WTC11 (cell line): Measurements from ENCODE around the gene ZNF236. TPM values are rescaled to one million over a fixed set of nuclear protein-coding genes. Genes with fewer than 3 reads are reported as not detected.

Experiments
- ATAC-seq: fragments of 200-7000 bp; cut with Tn5 transposase; 2 replicates; pipeline ENCODE4 v1.10.0; 2021; ENCODE audit warnings: mild to moderate bottlenecking, moderate library complexity
- CTCF ChIA-PET: fragments of 300-600 bp; sonication (Branson Sonifier 250); formaldehyde crosslinking; loops from one replicate; lab custom pipeline; 2021; ENCODE audit warnings: antibody characterized with exemption; lab: Charles Lee
- POLR2A ChIA-PET: fragments of 350-600 bp; sonication (Branson Sonifier 250); formaldehyde crosslinking; loops from one replicate; lab custom pipeline; 2021; ENCODE audit warnings: antibody characterized with exemption; lab: Charles Lee
- DNase-seq: peaks from one replicate; pipeline ENCODE4 v3.0.0; 2021; ENCODE audit warnings: low spot score
- H3K27ac Mint-ChIP-seq: 2 replicates; pipeline ENCODE4 v1.8.0; 2021; ENCODE audit warnings: mixed read lengths
- H3K27me3 Mint-ChIP-seq: 2 replicates; pipeline ENCODE4 v1.8.0; 2021; ENCODE audit warnings: low read depth, mild to moderate bottlenecking, moderate library complexity, mixed read lengths
- H3K36me3 Mint-ChIP-seq: 2 replicates; pipeline ENCODE4 v1.8.0; 2021; ENCODE audit warnings: mixed read lengths
- H3K4me1 Mint-ChIP-seq: 2 replicates; pipeline ENCODE4 v1.8.0; 2022; ENCODE audit warnings: mixed read lengths
- H3K4me3 Mint-ChIP-seq: 2 replicates; pipeline ENCODE4 v1.8.0; 2021; ENCODE audit warnings: mild to moderate bottlenecking, moderate library complexity, mixed read lengths
- H3K9me3 Mint-ChIP-seq: 2 replicates; pipeline ENCODE4 v1.8.0; 2021; ENCODE audit warnings: mixed read lengths
- AFF4 ChIP-seq: sonication (generic); formaldehyde crosslinking; IDR thresholded peaks from 2 replicates; pipeline ENCODE4 v1.8.1; 2023; ENCODE audit warnings: mild to moderate bottlenecking, missing genetic modification reagents, borderline replicate concordance
- ATF2 ChIP-seq: sonication (generic); formaldehyde crosslinking; IDR thresholded peaks from 2 replicates; pipeline ENCODE4 v1.8.1; 2022; ENCODE audit warnings: low read depth, missing genetic modification reagents, borderline replicate concordance
- CDX4 ChIP-seq: fragments of 250-450 bp; sonication (Bioruptor Pico); IDR thresholded peaks from 2 replicates; pipeline ENCODE4 v1.9.0; 2021; ENCODE audit warnings: moderate library complexity, mild to moderate bottlenecking, inconsistent platforms, borderline replicate concordance
- CREB1 ChIP-seq: sonication (generic); formaldehyde crosslinking; IDR thresholded peaks from 2 replicates; pipeline ENCODE4 v1.8.0; 2023; ENCODE audit warnings: mild to moderate bottlenecking, missing genetic modification reagents
- E2F4 ChIP-seq: sonication (generic); formaldehyde crosslinking; IDR thresholded peaks from 2 replicates; pipeline ENCODE4 v1.8.1; 2022; ENCODE audit warnings: low read depth, mild to moderate bottlenecking, moderate library complexity, missing genetic modification reagents, borderline replicate concordance
- GABPB1 ChIP-seq: sonication (generic); formaldehyde crosslinking; IDR thresholded peaks from 2 replicates; pipeline ENCODE4 v1.8.1; 2023; ENCODE audit warnings: mild to moderate bottlenecking, missing genetic modification reagents
- IRF1 ChIP-seq: sonication (generic); formaldehyde crosslinking; IDR thresholded peaks from 2 replicates; pipeline ENCODE4 v1.8.0; 2023; ENCODE audit warnings: missing genetic modification reagents
- JUN ChIP-seq: sonication (generic); formaldehyde crosslinking; IDR thresholded peaks from 2 replicates; pipeline ENCODE4 v1.8.0; 2023; ENCODE audit warnings: mild to moderate bottlenecking, missing genetic modification reagents
- MAX ChIP-seq: sonication (generic); formaldehyde crosslinking; IDR thresholded peaks from 2 replicates; pipeline ENCODE4 v1.8.0; 2022; ENCODE audit warnings: mild to moderate bottlenecking, missing genetic modification reagents
- MLX ChIP-seq: sonication (generic); formaldehyde crosslinking; IDR thresholded peaks from 2 replicates; pipeline ENCODE4 v1.8.1; 2023; ENCODE audit warnings: mild to moderate bottlenecking, missing genetic modification reagents, moderate library complexity
- NFYB ChIP-seq: sonication (generic); formaldehyde crosslinking; conservative IDR thresholded peaks from 2 replicates; pipeline ENCODE4 v1.8.0; 2022; ENCODE audit warnings: low read depth, missing genetic modification reagents
- NR1H2 ChIP-seq: sonication (generic); formaldehyde crosslinking; IDR thresholded peaks from 2 replicates; pipeline ENCODE4 v1.9.0; 2021; ENCODE audit warnings: mild to moderate bottlenecking, moderate library complexity, missing genetic modification reagents
- PREB ChIP-seq: sonication (generic); formaldehyde crosslinking; IDR thresholded peaks from 2 replicates; pipeline ENCODE4 v1.8.1; 2022; ENCODE audit warnings: mild to moderate bottlenecking, missing genetic modification reagents, moderate library complexity, borderline replicate concordance
- PRRX2 ChIP-seq: fragments of 250-450 bp; sonication (Bioruptor Pico); IDR thresholded peaks from 2 replicates; pipeline ENCODE4 v1.8.0; 2021; ENCODE audit warnings: mild to moderate bottlenecking
- SP1 ChIP-seq: sonication (generic); formaldehyde crosslinking; conservative IDR thresholded peaks from 2 replicates; pipeline ENCODE4 v1.8.1; 2022; ENCODE audit warnings: missing genetic modification reagents
- TEAD1 ChIP-seq: sonication (generic); formaldehyde crosslinking; IDR thresholded peaks from 2 replicates; pipeline ENCODE4 v1.8.0; 2022; ENCODE audit warnings: mild to moderate bottlenecking, missing genetic modification reagents
- USF2 ChIP-seq: sonication (generic); formaldehyde crosslinking; IDR thresholded peaks from 2 replicates; pipeline ENCODE4 v1.8.1; 2023; ENCODE audit warnings: mild to moderate bottlenecking, missing genetic modification reagents, moderate library complexity
- ZBTB21 ChIP-seq: sonication (generic); formaldehyde crosslinking; IDR thresholded peaks from 2 replicates; pipeline ENCODE4 v1.8.1; 2023; ENCODE audit warnings: mild to moderate bottlenecking, missing genetic modification reagents, borderline replicate concordance
- ZNF512 ChIP-seq: sonication (generic); formaldehyde crosslinking; IDR thresholded peaks from 2 replicates; pipeline ENCODE4 v1.8.1; 2022; ENCODE audit warnings: missing genetic modification reagents, borderline replicate concordance
- ZNF671 ChIP-seq: fragments of 250-450 bp; sonication (Bioruptor Pico); IDR thresholded peaks from 2 replicates; pipeline ENCODE4 v1.8.0; 2021; ENCODE audit warnings: mild to moderate bottlenecking
- total RNA-seq: library from RNA; stranded (reverse); gene quantifications from 3 replicates; pipeline ENCODE4 v1.2.3, GENCODE V29; 2021

ZNF236 gene
- total RNA-seq, 1 experiment from 2014 or later = 19.9 TPM

GRCh38 chr18:76996429-76996828 lies 174.1 kb downstream of the ZNF236 start:
- no peaks in the 10 kb centered on the region for H3K36me3 Mint-ChIP-seq
- H3K4me1 Mint-ChIP-seq = peaks cover 27% of the 10 kb centered on the region
- H3K9me3 Mint-ChIP-seq = no peaks in the 10 kb centered on the region
- ChIA-PET CTCF (interaction anchor here (1.0 to 2.3 kb wide), 8 partner anchors 12 to 215 kb away, joined by 3 to 8 read pairs (median 4); no protein-coding TSS in a partner anchor), POLR2A (no interaction called here)
- no peak for ATAC-seq
- no peak overlapping the region for H3K27ac Mint-ChIP-seq
- no peak for TF ChIP-seq SP1
- no peak for TF ChIP-seq PRRX2 (CRISPR knock-in tag)
- no peak for TF ChIP-seq PREB (CRISPR knock-in tag)
- TF ChIP-seq MLX (CRISPR knock-in tag) = no peak
- no peak for TF ChIP-seq ZNF512 (CRISPR knock-in tag)
- no peak for TF ChIP-seq CREB1 (CRISPR knock-in tag)
- TF ChIP-seq JUN (CRISPR knock-in tag) = no peak
- no peak for TF ChIP-seq ATF2 (CRISPR knock-in tag)
- no peak for TF ChIP-seq GABPB1 (CRISPR knock-in tag)
- TF ChIP-seq CDX4 (CRISPR knock-in tag) = no peak
- no peak for TF ChIP-seq MAX (CRISPR knock-in tag)
- TF ChIP-seq ZBTB21 = no peak
- TF ChIP-seq NFYB (CRISPR knock-in tag) = no peak
- no peak for TF ChIP-seq USF2
- no peak for TF ChIP-seq ZNF671 (CRISPR knock-in tag)
- no peak for TF ChIP-seq IRF1 (CRISPR knock-in tag)
- TF ChIP-seq NR1H2 = no peak
- TF ChIP-seq E2F4 (CRISPR knock-in tag) = no peak
- TF ChIP-seq TEAD1 = no peak
- TF ChIP-seq AFF4 (CRISPR knock-in tag) = no peak
- DNase-seq = no peak
- H3K4me3 Mint-ChIP-seq = no peak overlapping the region
- H3K27me3 Mint-ChIP-seq = no peaks in the 10 kb centered on the region
